Measurements from ENCODE around the gene MS4A3.
"Not testable (repeated sequence)": the region's sequence is repeated elsewhere in the genome, so short reads cannot be mapped to it uniquely, and the experiment has no call there.

MS4A3 gene

GRCh38 chr11:60097189-60097588 lies 40.7 kb downstream of the MS4A3 start:
- no peak overlapping the region for H3K27ac ChIP-seq (ENCODE audit: low read depth, low read length)
- H3K4me1 ChIP-seq (ENCODE audit: insufficient read depth, low read length) = no peaks in the 10 kb centered on the region
- H3K27me3 ChIP-seq (ENCODE audit: control insufficient read depth in 1 of 2, insufficient read depth in 2 of 2, low read length in 2 of 2) = no peaks in the 10 kb centered on the region
- no peak overlapping the region for H3K4me3 ChIP-seq (ENCODE audit: low read depth in 1 of 2, low read length in 2 of 2)
- H3K9ac ChIP-seq (ENCODE audit: low read length) = no peak overlapping the region
- H3K9me3 ChIP-seq (ENCODE audit: low read length) = no peaks in the 10 kb centered on the region
- H3K36me3 ChIP-seq (ENCODE audit: insufficient read depth, low read length) = no peaks in the 10 kb centered on the region

DNA sequence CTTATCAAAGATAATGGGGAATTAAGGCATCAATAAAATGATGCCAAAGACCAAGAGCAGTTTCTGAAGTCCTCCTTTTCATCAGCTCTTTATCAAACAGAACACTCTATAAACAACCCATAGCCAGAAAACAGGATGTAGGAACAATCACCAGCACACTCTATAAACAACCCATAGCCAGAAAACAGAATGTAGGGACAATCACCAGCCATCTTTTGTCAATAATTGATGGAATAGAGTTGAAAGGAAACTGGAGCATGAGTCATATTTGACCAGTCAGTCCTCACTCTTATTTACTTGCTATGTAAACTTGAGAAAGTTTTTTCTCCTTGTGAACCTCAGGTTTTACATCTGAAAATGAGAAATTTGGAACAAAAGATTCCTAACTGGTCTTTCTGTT lies 42.0 kb downstream of the MS4A3 start:
- no peak overlapping the region for H3K9ac ChIP-seq (ENCODE audit: low read length)
- H3K4me3 ChIP-seq (ENCODE audit: low read depth in 1 of 2, low read length in 2 of 2) = no peak overlapping the region
- no peaks in the 10 kb centered on the region for H3K36me3 ChIP-seq (ENCODE audit: insufficient read depth, low read length)
- no peak overlapping the region for H3K27ac ChIP-seq (ENCODE audit: low read depth, low read length)
- no peaks in the 10 kb centered on the region for H3K9me3 ChIP-seq (ENCODE audit: low read length)
- H3K27me3 ChIP-seq (ENCODE audit: control insufficient read depth in 1 of 2, insufficient read depth in 2 of 2, low read length in 2 of 2) = no peaks in the 10 kb centered on the region
- H3K4me1 ChIP-seq (ENCODE audit: insufficient read depth, low read length) = no peaks in the 10 kb centered on the region

- H3K9ac ChIP-seq (ENCODE audit: low read length) = no peak overlapping the region
- H3K4me3 ChIP-seq (ENCODE audit: low read depth in 1 of 2, low read length in 2 of 2) = no peak overlapping the region
- H3K27me3 ChIP-seq (ENCODE audit: control insufficient read depth in 1 of 2, insufficient read depth in 2 of 2, low read length in 2 of 2) = no peaks in the 10 kb centered on the region
- H3K4me1 ChIP-seq (ENCODE audit: insufficient read depth, low read length) = no peaks in the 10 kb centered on the region
- H3K9me3 ChIP-seq (ENCODE audit: low read length) = no peaks in the 10 kb centered on the region
- no peak overlapping the region for H3K27ac ChIP-seq (ENCODE audit: low read depth, low read length)
- no peaks in the 10 kb centered on the region for H3K36me3 ChIP-seq (ENCODE audit: insufficient read depth, low read length)
Observed at GRCh38 chr11:60100516-60100915, 44.1 kb downstream of the MS4A3 start.

DNA sequence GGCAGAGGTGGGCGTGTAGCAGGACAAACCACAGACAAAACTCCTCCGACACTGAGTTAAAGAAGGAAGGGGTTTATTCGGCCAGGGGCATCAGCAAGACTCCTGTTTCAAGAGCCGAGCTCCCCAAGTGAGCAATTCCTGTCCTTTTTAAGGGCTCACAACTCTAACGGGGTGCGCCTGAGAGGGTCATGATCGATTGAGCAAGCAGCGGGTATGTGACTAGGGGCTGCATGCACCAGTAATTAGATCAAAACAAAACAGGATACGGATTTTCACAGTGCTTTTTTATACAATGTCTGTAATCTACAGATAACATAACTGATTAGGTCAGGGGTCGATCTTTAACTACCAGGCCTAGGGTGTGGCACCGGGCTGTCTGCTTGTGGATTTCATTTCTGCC lies 44.9 kb downstream of the MS4A3 start:
- not testable (repeated sequence) for H3K9ac ChIP-seq (ENCODE audit: low read length); H3K4me3 ChIP-seq (ENCODE audit: low read depth in 1 of 2, low read length in 2 of 2); H3K27ac ChIP-seq (ENCODE audit: low read depth, low read length); H3K9me3 ChIP-seq (ENCODE audit: low read length); H3K4me1 ChIP-seq (ENCODE audit: insufficient read depth, low read length); H3K36me3 ChIP-seq (ENCODE audit: insufficient read depth, low read length); H3K27me3 ChIP-seq (ENCODE audit: control insufficient read depth in 1 of 2, insufficient read depth in 2 of 2, low read length in 2 of 2)

GRCh38 chr11:60104471-60105115 lies 48.1 kb downstream of the MS4A3 start:
- not testable (repeated sequence) for H3K9me3 ChIP-seq (ENCODE audit: low read length); H3K36me3 ChIP-seq (ENCODE audit: insufficient read depth, low read length); H3K4me1 ChIP-seq (ENCODE audit: insufficient read depth, low read length); H3K27me3 ChIP-seq (ENCODE audit: control insufficient read depth in 1 of 2, insufficient read depth in 2 of 2, low read length in 2 of 2); H3K4me3 ChIP-seq (ENCODE audit: low read depth in 1 of 2, low read length in 2 of 2); H3K9ac ChIP-seq (ENCODE audit: low read length); H3K27ac ChIP-seq (ENCODE audit: low read depth, low read length)

DNA sequence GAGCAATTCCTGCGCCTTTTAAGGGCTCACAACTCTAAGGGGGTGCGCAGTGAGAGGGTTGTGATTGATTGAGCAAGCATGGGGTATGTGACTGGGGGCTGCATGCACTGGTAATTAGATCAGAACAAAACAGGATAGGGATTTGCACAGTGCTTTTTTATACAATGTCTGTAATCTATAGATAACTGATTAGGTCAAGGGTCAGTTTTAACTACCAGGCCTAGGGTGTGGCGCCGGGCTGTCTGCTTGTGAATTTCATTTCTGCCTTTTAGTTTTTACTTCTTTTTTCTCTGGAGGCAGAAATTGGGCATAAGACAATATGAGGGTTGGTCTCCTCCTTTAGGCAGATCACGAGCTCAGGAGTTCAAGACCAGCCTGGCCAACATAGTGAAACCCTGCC lies 52.2 kb downstream of the MS4A3 start:
- not testable (repeated sequence) for H3K9ac ChIP-seq (ENCODE audit: low read length); H3K4me1 ChIP-seq (ENCODE audit: insufficient read depth, low read length); H3K36me3 ChIP-seq (ENCODE audit: insufficient read depth, low read length); H3K4me3 ChIP-seq (ENCODE audit: low read depth in 1 of 2, low read length in 2 of 2); H3K27ac ChIP-seq (ENCODE audit: low read depth, low read length); H3K9me3 ChIP-seq (ENCODE audit: low read length); H3K27me3 ChIP-seq (ENCODE audit: control insufficient read depth in 1 of 2, insufficient read depth in 2 of 2, low read length in 2 of 2)

GRCh38 chr11:60111793-60112192 lies 55.3 kb downstream of the MS4A3 start:
- no peaks in the 10 kb centered on the region for H3K36me3 ChIP-seq (ENCODE audit: insufficient read depth, low read length)
- no peaks in the 10 kb centered on the region for H3K27me3 ChIP-seq (ENCODE audit: control insufficient read depth in 1 of 2, insufficient read depth in 2 of 2, low read length in 2 of 2)
- no peaks in the 10 kb centered on the region for H3K9me3 ChIP-seq (ENCODE audit: low read length)
- no peaks in the 10 kb centered on the region for H3K4me1 ChIP-seq (ENCODE audit: insufficient read depth, low read length)
- no peak overlapping the region for H3K9ac ChIP-seq (ENCODE audit: low read length)
- no peak overlapping the region for H3K27ac ChIP-seq (ENCODE audit: low read depth, low read length)
- H3K4me3 ChIP-seq (ENCODE audit: low read depth in 1 of 2, low read length in 2 of 2) = no peak overlapping the region

DNA sequence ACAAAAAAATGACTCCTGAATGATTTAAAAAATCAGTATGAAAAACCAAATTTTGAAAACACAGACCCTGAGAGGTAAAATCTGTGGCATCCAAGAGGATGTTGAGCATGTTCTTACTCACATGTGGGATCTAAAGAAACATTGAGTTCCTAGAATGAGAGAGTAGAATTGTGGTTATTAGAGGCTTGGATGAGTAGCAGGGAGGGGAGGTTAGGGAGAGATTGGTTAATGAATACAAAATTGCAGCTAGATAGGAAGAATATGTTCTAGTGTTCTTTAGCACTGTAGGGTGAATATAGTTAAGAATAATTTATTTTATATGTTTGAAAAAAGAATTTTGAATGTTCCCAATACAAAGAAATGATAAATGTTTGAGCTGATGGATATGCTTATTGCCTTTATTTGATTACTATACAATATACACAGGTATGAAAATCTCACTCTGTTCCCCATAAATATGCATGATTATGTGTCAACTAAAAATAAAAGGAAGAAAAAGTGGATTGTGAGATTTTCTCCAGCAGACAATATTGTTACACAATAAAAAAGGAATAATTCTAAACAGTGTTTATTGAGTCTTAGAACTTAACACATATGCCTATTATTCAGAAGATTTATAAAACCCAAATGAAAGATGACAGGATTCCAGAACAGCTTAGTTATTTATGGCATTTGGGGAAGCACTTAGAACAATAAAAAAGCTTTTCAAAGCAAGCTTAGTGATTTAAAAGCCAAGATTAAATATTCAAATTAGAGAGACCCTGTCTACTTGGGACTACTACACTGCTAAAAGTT lies 60.7 kb downstream of the MS4A3 start:
- no peaks in the 10 kb centered on the region for H3K9me3 ChIP-seq (ENCODE audit: low read length)
- H3K36me3 ChIP-seq (ENCODE audit: insufficient read depth, low read length) = no peaks in the 10 kb centered on the region
- H3K27me3 ChIP-seq (ENCODE audit: control insufficient read depth in 1 of 2, insufficient read depth in 2 of 2, low read length in 2 of 2) = no peaks in the 10 kb centered on the region
- no peak overlapping the region for H3K4me3 ChIP-seq (ENCODE audit: low read depth in 1 of 2, low read length in 2 of 2)
- H3K27ac ChIP-seq (ENCODE audit: low read depth, low read length) = no peak overlapping the region
- H3K9ac ChIP-seq (ENCODE audit: low read length) = no peak overlapping the region
- H3K4me1 ChIP-seq (ENCODE audit: insufficient read depth, low read length) = no peaks in the 10 kb centered on the region

DNA sequence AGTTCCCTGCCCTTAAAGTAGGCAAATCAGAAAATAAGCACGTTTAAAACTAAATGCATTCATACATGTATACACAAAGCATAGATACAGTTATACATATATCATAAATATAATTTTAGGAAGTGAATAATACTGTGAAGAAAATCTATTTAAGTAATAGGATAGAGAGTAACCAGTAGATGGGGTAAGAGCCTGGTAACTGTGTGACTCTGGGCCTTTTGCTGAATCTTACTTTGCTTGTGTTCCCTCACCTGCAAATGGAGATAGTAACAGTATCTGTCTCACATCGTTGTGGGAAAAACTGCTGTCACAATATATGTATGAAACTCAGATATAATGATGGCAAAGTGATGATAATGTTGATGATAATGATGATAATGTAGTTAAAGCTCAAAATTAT lies 61.9 kb downstream of the MS4A3 start:
- Histone ChIP-seq H3K4me3 (ENCODE audit: low read depth in 1 of 2, low read length in 2 of 2) (no peak overlapping the region), H3K27me3 (ENCODE audit: control insufficient read depth in 1 of 2, insufficient read depth in 2 of 2, low read length in 2 of 2) (no peaks in the 10 kb centered on the region), H3K27ac (ENCODE audit: low read depth, low read length) (no peak overlapping the region), H3K9me3 (ENCODE audit: low read length) (no peaks in the 10 kb centered on the region), H3K36me3 (ENCODE audit: insufficient read depth, low read length) (no peaks in the 10 kb centered on the region), H3K4me1 (ENCODE audit: insufficient read depth, low read length) (no peaks in the 10 kb centered on the region), H3K9ac (ENCODE audit: low read length) (no peak overlapping the region)

GRCh38 chr11:60119710-60120109 lies 63.2 kb downstream of the MS4A3 start:
- H3K4me3 ChIP-seq (ENCODE audit: low read depth in 1 of 2, low read length in 2 of 2) = no peak overlapping the region
- H3K4me1 ChIP-seq (ENCODE audit: insufficient read depth, low read length) = no peaks in the 10 kb centered on the region
- no peaks in the 10 kb centered on the region for H3K36me3 ChIP-seq (ENCODE audit: insufficient read depth, low read length)
- H3K27me3 ChIP-seq (ENCODE audit: control insufficient read depth in 1 of 2, insufficient read depth in 2 of 2, low read length in 2 of 2) = no peaks in the 10 kb centered on the region
- no peak overlapping the region for H3K9ac ChIP-seq (ENCODE audit: low read length)
- H3K27ac ChIP-seq (ENCODE audit: low read depth, low read length) = no peak overlapping the region
- H3K9me3 ChIP-seq (ENCODE audit: low read length) = no peaks in the 10 kb centered on the region
